GM18907 (cell line): ENCODE results near the gene ST6GALNAC4.
"Not testable (repeated sequence)": the region's sequence is repeated elsewhere in the genome, so short reads cannot be mapped to it uniquely, and the experiment has no call there.

Experiments
- ATAC-seq: cut with Tn5 transposase; IDR thresholded peaks from one replicate; pipeline ENCODE4 v1.9.1; 2021; ENCODE audit warnings: mild to moderate bottlenecking, moderate library complexity; ENCODE audit not compliant: unreplicated experiment

The ST6GALNAC4 gene

DNA sequence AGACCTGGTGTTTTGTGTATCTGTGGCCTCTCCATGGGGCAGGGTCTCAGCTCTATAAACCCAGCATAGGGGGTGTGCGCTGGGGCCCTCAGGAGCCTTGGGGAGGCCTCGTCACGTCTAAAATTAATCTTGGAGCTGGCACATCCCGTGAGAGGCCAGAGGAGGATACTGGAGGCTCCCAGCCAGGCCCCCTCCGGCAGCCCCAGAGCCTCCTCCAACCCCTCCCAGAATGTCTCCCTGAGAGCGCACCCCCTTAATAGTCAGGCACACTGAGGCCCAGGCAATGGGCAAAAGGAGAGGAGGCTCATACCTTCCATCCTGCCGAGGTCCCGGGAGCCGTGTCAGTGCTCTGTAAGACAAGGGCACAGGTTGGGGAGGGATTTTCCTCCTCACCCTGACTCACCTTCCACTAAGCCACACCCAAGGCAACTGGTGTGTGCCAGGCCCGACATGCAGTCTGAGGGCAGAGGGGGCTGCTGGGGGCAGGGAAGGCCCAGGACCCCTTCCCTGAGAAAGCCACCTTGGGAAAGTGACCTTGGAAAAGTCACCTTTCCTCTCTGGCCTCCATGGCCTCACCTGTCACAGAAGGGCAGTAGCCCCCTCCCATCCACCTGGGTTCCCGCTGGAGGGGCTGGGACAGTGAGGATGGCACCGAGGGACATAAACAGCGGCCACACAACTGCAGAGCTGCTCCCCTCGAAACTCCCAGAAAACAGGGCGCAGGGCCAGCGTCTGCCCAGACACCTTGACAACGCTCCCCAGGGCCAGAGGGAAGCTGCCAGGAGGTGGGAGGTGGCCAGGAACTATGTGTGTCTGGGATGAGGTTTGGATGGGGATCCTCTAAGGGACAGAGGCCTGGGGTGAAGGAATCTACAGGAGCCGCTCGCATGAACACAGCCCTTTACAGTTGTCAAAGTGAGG is 42.3 kb downstream of the ST6GALNAC4 start:
- no peak for ATAC-seq

DNA sequence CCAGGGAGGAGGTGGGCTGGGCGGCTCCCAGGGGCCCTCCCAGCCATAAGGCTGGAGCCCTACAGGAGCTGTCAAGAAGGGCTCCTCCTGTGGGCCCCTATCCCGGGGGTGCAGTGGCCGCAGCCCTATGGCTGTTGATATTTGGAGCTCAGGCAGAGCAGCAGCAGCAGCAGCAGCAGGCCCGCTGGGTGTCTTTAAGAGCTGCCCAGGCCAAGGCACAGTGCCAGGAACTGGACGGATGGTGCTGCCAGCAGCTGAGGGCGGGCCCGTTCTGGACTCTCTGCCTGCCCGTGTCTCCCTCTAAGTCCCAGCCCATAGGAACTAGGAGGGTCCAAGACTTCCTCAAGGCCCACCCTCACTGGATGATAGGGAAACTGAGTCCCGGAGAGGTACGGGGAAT is 43.0 kb downstream of the ST6GALNAC4 start:
- no peak for ATAC-seq

DNA sequence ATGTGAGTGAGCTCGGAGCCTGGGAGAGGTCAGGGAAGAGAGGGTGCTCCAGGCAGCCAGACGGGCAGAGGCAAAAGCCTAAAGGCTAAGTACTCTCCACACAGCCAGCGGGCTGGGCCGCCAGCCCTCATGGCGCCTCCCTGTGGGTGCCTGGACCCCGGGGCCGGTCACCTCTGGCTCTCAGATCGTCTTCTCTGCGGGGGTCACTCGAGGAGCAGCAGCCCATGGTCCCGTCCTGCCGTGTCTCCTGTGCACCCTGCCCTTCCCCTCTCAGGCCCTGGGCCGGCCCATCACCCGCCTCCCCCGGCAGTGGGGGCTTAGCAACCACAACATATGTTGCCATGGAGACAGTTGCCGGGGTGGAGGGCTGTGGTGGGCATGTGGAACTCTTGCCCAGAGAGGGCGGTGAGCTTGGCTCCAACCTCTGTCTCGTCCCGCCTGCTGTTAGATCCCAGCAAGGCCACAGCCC is 43.6 kb downstream of the ST6GALNAC4 start:
- ATAC-seq: no peak

DNA sequence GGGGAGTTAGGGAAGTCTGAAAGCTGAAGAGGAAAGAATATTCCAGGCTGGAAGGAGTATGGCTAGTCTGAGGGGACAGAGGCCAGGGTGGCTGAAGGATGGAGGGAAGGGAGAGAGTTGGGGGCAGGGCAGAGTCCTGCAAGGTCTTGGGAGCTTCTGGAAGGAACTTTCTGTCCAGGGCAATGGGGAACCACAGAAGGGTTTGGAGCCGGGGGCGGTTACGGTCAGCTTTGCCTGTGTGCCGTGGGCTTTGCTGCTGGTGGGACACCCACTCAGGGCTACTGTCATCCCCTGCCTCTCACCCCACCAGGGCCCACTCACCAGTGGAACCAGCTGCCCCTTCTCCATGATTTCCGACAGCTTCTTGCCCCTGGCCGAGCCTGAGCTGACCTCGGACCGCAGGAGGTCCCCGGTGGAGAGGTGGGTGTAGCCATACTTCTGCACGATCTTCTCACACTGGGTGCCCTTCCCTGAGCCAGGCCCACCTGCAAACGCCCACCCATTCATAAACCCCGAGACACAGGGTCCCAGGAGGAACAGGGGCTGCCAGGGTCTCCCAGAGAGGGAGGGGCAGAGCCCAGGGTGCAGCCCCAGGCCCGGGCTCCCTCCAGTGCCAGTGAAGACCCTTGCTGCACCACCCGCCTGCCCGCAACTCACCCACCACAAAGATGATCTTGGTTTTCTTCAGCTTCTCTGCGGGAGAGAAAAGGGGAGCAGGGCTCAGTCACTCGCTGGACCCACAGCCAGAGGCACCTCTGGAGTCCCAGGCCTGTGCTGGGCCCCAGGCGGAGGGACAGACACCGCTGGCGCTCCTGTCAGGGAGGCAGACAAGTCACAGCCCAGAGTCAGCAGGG is 44.2 kb downstream of the ST6GALNAC4 start:
- ATAC-seq: no peak

DNA sequence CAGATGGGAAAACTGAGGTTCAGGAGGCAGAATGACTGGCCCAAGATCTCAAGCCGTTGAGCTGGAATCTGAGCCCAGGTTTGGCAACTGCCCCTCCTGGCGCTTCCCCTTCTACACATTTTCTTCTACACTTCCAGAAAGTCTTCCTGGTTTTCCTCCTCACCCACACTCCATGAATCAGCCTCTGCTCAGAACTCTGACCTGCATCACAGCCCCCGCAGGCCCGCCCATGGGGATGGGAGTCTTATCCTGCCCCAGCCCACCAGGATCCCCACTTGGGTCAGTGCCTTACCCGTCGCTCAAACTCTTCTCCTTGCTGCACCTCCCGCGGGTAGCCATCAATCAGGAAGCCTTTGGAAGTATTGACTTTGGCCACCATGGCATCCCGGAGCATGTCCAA is 45.3 kb downstream of the ST6GALNAC4 start:
- ATAC-seq: no peak

DNA sequence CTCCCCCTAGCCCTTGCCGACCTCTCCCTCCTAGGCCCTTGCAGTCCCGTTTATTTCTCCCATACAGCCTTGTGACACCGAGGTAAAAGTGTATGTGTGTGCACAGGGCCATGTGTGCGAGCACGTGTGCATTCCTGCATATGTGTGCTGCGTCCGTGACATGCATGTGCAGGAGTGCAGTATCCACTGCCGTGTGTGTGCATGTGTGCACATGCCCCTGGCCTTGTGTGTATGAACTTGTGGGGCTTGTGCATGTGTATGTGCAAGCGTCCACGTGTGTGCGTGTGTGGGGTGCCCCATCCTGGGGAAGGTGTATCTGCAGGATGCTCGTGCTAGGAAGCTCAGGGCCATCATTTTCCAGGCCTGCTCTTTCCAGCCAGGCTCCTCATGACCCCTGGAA is 46.0 kb downstream of the ST6GALNAC4 start:
- ATAC-seq: no peak

DNA sequence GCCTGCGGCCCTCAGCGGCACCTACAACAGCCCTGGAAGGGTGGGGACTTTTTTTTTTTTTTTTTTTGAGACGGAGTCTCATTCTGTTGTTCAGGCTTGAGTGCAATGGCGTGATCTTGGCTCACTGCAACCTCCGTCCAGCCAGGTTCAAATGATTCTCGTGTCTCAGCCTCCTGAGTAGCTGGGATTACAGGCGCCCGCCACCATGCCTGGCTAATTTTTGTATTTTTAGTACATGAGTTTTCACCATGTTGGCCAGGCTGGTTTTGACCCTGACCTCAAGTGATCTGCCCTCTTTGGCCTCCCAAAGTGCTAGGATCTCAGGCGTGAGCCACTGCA is 46.7 kb downstream of the ST6GALNAC4 start:
- not testable (repeated sequence) for ATAC-seq

DNA sequence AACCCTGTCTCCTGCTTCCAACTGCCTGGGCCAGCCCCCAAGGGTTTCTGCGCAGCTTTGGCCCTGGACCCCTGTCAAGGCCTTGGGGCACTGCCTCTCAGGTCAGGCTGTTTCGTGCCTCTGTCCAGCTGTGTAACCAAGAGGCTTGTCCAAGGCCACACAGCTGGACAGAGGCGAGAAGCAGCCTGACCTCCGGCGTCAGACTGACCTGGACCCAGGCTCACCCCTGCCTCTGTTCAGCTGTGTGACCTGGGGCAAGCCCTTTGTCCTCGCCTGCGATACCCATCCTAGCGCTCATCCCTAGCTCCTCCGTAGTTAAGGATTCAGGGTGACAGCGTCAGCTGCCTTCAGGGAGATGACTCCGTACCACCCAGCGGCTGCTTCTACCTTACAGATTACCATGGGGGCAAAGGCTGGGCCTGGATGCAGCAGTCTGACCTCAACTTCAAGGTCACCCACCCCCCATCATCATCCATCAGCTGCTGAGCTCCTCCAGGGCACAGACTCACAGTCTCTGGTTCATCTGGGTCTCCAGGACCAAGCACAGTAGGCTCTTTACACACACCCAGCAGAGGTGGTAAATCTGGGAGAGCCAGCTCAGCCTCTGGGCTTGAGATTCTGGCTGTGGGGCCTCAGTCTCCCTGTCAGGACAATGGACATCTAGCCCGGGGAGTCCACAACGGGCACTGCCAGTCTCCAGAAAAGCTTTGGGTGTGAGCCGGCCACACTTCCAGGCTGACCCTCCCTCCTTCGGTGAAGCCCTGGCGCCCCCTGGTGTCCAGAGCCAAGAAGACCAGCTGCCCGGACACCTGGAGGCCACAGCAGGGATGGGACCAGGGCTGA is 47.3 kb downstream of the ST6GALNAC4 start:
- ATAC-seq: peak; percentile 60

DNA sequence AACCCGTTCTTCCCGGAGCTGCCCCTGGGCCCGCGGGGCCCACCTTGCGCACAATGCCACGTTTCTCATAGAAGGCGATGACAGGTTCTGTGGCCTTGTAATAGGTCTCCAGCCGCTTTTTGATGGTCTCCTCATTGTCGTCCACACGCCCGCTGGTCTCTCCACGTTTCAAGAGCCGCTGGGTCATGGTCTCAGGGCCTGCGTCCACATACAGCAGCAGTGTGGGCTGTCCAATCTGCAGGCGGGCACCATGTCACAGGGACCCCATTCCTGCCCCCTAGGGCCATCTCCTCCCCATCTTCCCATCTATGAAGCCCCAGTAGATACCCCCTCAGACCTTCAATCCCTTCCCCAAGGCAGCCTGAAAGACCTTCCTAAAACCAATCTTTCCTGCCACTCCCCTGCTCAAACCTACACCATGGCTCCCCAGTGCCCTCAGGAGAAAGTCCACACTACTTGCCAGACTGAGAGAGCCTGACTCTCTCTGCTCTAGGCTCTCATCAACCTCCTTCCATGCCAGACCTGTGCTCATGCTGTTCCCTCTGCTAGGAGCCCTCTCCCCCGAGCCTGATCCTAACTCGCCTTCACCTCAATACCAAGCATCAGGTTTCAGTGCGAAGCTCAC is 48.5 kb downstream of the ST6GALNAC4 start:
- no peak for ATAC-seq

DNA sequence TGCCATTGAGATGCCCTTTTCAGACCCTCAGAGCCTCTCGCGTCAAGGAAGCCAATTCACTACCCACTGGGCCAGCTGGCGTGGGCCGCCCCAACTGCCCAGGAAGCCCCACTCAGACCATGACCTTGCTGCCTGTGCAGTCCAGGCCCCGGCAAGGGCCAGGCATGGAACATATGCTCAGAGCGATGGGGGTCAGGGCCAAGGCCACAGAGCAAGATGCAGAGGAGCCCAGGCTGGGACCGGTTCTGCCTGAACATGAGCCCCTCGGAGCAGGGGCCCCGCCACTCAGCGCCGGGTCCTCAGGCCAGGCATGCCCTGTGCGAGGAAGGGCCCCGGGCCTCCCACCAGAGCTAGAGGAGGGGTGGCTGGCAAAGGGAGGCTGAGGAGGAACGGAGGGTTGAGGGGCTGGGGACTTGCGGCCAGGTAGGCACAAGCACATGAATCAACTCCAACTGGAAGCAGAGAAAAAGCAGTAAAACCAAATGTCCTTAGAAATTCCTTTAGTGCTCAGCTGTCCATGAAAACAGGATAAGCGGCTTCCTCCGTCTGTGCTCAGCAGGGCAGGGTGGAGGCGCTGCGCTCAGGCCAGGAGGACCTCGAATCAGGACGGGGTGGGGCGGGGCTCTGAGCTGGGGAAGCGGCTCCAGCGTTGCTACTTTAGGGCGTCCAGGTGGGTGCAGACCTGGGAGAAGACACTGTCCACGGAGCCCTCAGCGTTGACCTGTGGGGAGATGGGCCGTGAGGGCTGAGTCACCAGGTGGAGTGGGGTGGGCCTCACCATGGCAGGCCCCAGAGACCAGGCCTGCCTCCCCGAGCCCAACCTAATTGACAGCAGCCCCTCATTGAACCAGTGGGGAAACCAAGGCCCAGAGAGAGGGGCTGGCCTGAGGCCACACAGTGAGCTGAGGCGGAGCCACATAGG is 49.2 kb downstream of the ST6GALNAC4 start:
- ATAC-seq: no peak

DNA sequence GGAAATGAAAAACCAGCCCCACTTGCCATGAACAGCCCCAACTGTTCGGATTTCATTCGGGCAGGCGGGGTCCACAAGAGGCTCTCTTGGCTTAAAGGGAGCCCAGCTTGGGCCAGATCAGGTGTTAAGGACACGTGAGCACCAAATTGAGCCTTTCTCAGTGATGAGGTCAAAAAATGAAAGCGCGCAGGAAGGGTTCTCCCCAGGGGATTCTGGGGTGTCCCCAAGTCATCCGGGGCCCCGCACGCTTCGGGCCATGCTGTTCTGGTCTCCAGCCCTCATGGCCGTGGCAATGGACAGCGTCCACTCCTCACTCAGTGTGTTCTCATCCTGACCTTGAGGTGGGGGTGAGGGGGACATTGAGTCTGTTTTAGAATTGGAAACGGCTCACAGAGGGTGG is 50.3 kb downstream of the ST6GALNAC4 start:
- no peak for ATAC-seq

DNA sequence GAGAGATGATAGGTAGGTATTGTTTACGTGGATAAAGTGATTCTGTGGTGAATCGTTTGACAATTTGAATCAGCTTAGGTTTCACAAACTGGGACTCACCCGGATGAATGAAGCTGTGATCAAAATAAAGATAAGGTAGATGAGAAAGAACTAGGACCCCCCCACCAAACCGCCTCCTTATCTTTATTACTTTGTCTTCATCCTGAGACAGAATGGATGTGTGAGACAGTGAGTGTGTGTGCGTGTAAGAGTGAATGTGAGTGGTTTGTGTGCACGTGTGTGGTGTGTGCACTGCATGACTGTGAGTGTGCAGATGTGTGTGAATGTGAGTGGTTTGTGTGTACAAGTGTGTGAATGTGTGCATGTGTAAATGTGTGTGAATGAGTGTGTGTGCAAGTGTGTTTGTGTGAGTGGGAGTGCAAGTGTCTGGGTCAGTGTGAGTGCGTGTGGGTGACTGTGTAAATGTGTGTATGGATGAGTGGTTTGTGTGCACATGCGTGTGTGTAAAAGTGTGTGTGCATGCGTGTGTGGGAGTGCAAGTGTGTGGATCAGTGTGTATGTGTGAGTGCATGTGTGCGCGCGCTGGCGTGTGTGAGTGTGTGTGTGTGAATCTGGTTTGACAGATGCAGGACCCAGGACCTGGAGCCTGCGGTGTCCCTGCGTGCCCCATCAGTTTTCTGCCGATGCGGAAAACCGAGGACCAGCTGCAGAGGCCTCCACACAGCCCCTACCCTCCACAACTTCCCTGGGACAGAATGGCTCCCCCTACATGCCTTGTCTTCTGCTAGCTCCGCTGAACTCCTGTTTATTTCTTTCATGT is 51.0 kb downstream of the ST6GALNAC4 start:
- ATAC-seq: no peak

DNA sequence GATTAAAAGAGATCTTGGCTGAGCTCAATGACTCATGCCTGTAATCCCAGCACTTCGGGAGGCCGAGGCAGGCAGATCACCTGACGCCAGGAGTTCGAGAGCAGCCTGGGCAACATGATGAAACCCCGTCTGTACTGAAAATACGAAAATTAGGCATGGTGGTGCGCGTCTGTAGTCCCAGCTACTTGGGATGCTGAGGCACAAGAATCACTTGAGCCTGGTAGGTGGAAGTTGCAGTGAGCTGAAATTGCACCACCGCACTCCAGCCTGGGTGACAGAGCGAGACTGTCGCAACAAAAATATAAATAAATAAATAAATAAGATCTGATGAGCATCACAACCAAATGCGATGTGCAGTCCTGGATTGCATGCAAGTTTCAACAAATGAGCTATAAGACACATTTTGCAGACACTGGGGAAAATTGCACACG is 53.6 kb downstream of the ST6GALNAC4 start:
- no peak for ATAC-seq

DNA sequence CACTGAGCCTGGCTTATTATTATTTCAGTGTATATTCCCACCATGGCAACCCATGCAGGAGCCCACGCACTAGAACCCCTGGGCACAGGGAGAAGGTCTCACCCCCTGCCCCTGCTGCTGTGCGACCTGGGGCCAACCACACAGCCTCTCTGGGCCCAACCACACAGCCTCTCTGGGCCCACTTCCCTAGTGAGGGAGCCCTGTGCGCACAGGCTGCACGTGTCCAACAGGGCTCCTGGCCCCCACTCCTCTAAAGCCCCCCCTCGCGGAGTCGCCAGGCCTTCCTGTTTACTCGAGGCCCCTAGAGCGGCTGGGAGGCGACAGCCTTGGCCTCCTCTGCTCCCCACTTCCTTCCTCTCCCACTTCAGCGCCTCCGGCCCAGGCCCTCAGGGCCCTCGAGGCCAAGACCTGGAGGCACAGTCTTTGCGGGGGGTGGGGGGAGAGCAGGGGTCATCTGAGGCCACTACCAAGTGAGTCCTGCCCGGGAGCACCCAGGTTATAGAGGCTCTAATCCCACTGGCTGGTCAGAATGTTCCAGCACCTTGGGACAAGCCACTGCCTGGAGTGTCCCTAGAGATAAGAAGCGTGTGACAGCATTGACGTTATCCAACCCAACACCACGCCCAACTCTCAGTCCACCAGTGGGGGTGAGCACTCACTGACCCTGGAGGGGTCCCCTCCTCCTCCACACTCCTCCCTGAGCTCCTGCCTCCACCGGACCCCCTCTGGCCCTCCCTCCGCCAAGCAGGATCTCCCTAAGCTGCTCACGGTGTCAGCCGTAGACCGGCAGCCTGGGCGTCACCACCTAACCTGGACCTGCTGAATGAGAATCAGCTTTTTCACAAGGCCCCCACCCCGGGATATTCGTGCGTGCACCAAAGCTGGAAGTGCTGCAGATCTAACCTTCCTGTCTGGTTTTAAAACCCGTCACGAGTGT is 54.5 kb downstream of the ST6GALNAC4 start:
- ATAC-seq: no peak

DNA sequence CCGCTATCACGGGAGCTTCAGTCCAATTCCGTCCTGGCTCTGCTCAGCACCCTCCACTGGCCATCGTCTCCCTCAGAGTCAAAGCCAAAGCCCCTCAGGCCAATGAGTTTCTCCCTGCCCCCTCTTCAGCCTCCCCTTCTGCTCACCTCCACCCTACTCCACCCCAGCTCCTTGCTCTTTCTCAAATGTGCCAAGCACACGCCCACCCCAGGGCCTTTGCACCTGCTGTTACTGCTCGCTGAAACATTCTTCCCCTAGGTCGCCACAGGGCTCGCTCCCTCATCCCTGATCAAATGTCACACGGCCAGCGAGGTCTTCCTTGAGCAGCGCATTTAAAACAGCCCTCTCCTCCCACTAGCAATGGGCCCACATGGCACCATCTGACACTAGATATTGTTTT is 56.1 kb downstream of the ST6GALNAC4 start:
- ATAC-seq: no peak

DNA sequence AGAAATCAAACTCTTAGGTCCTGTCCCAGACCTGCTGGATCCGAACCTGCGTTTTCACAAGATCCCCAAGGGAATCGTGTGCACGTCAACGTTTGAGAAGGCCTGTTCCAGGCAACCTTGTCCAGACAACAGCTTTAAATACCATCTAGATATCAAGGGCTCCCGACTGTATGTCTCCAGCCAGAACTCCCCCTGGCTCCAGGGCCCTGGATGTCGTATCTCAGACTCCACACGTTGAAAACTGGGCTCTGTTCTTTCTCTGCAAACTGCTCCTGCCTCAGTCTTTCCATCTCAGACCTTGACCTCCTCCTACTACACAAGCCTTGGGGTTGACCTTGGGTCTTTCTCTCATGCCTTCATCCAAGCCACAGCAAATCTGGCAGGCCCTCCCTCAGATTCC is 56.6 kb downstream of the ST6GALNAC4 start:
- ATAC-seq: no peak

DNA sequence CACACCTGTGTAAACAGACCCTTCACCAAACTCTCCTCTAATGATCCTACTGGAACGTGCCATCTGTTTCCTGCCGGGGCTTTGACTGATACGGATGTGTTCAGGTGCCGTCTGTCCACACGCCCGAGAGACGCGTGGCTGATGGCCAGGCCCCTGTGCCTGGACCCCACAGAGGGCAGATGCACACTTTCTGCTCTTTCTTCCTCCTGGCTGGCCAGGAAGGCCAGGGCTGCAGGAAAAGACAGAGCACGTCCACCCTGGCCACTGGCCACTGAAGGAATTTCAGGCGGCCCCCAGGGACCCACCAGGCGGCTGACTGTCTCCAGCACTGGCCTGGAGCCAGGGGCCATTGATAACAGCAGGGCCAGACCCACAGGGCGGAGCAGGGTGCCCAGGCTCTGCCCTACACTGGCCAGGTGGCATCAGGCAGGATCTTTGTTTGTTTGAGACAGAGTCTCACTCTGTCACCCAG is 58.8 kb downstream of the ST6GALNAC4 start:
- ATAC-seq: no peak
